OCI-LY7 (cell line): Measurements from ENCODE around the gene MFSD6L. TPM values are rescaled to one million over a fixed set of nuclear protein-coding genes. Genes with fewer than 3 reads are reported as not detected.

ENCODE experiments used
- BruUV-seq: library from RNA; stranded (reverse); fragments of 400-500 nt; replicated peaks from 2 replicates; lab custom pipeline; 2021; lab: Mats Ljungman, UMichigan
- CTCF ChIA-PET: fragments of 300-600 bp; sonication (Branson Sonifier 250); formaldehyde crosslinking; loops from one replicate; lab custom pipeline; 2022; ENCODE audit warnings: antibody characterized with exemption; ENCODE audit not compliant: unreplicated experiment; lab: Charles Lee
- POLR2A ChIA-PET: fragments of 300-600 bp; sonication (Branson Sonifier 250); formaldehyde crosslinking; loops from one replicate; lab custom pipeline; 2022; ENCODE audit warnings: antibody characterized with exemption; lab: Charles Lee
- DNase-seq: peaks from one replicate; pipeline ENCODE4 v3.0.0-alpha.2; 2015; ENCODE audit warnings: low spot score
- H2AFZ ChIP-seq: fragments of 200-600 bp; sonication (generic), shearing (Covaris generic); 2 replicates; pipeline ENCODE4 v1.6.1; 2014; ENCODE audit warnings: mild to moderate bottlenecking, antibody characterized with exemption, low read length, moderate library complexity
- H3K27ac ChIP-seq: fragments of 200-600 bp; sonication (generic); 2 replicates; pipeline ENCODE4 v1.5.1; 2014; ENCODE audit warnings: mixed run types, low read depth, mild to moderate bottlenecking, moderate library complexity, low read length, inconsistent platforms; ENCODE audit not compliant: poor library complexity, severe bottlenecking
- H3K36me3 ChIP-seq: fragments of 200-600 bp; sonication (generic); 2 replicates; pipeline ENCODE4 v1.6.1; 2014; ENCODE audit warnings: mild to moderate bottlenecking, antibody characterized with exemption, low read length, moderate library complexity, mixed read lengths; ENCODE audit not compliant: insufficient read depth
- H3K4me1 ChIP-seq: fragments of 200-600 bp; sonication (generic); 2 replicates; pipeline ENCODE4 v1.5.1; 2014; ENCODE audit warnings: mild to moderate bottlenecking, low read length; ENCODE audit not compliant: insufficient read depth, poor library complexity, severe bottlenecking
- H3K4me2 ChIP-seq: fragments of 200-600 bp; sonication (generic); 2 replicates; pipeline ENCODE4 v1.6.1; 2014; ENCODE audit warnings: mild to moderate bottlenecking, low read length
- H3K4me3 ChIP-seq: fragments of 200-600 bp; sonication (generic); 2 replicates; pipeline ENCODE4 v1.5.1; 2014; ENCODE audit warnings: mild to moderate bottlenecking, low read depth, low read length; ENCODE audit not compliant: poor library complexity, severe bottlenecking
- H3K79me2 ChIP-seq: fragments of 200-600 bp; sonication (generic); 2 replicates; pipeline ENCODE4 v1.6.1; 2016; ENCODE audit warnings: low read depth, mild to moderate bottlenecking, low read length, moderate library complexity, mixed read lengths; ENCODE audit not compliant: insufficient read depth
- H3K9me2 ChIP-seq: fragments of 200-600 bp; sonication (generic); 2 replicates; pipeline ENCODE4 v1.6.1; 2016; ENCODE audit warnings: mild to moderate bottlenecking, low read length, mixed read lengths; ENCODE audit not compliant: insufficient read depth
- H3K9me3 ChIP-seq: fragments of 200-600 bp; sonication (generic); 2 replicates; pipeline ENCODE4 v1.6.1; 2014; ENCODE audit warnings: mild to moderate bottlenecking, mixed run types, low read length, mixed read lengths
- H4K20me1 ChIP-seq: fragments of 200-600 bp; sonication (generic); 2 replicates; pipeline ENCODE4 v1.6.1; 2014; ENCODE audit warnings: mild to moderate bottlenecking, antibody characterized with exemption, low read length, moderate library complexity, mixed read lengths; ENCODE audit not compliant: insufficient read depth
- CTCF ChIP-seq: fragments of 200-600 bp; sonication (generic); conservative IDR thresholded peaks from 2 replicates; pipeline ENCODE4 v1.5.1; 2014; ENCODE audit warnings: mild to moderate bottlenecking, antibody characterized with exemption, low read length, moderate library complexity, mixed read lengths
- EZH2phosphoT487 ChIP-seq: fragments of 200-600 bp; sonication (generic); IDR thresholded peaks from 2 replicates; pipeline ENCODE4 v1.6.1; 2018; ENCODE audit warnings: low read depth, borderline replicate concordance, mild to moderate bottlenecking, mixed run types, antibody characterized with exemption, low read length, moderate library complexity, mixed read lengths
- intact Hi-C: fragments of 100-400 bp; cut with micrococcal nuclease; formaldehyde crosslinking; loops from one replicate; pipeline ENCODE4 v1.10.0; 2022; ENCODE audit not compliant: unreplicated experiment
- total RNA-seq, 2 experiments: library from RNA; depleted of rRNA in 1 of 2; stranded (reverse); fragments of >200 nt in 1 of 2; shearing (Covaris generic) in 1 of 2; gene quantifications; 2 replicates each; pipeline ENCODE4 v1.2.3, GENCODE V29; 2014 to 2022

The MFSD6L gene
- total RNA-seq, 2 experiments from 2014 or later: not detected

GRCh38 chr17:8825802-8826201 is 26.6 kb upstream of the MFSD6L start:
- Histone ChIP-seq H3K36me3 (no peaks in the 10 kb centered on the region), H3K4me2 (no peak overlapping the region), H3K27ac (no peak overlapping the region), H3K4me3 (no peak overlapping the region), H3K4me1 (no peaks in the 10 kb centered on the region), H4K20me1 (no peaks in the 10 kb centered on the region), H2AFZ (no peak overlapping the region), H3K9me3 (0 out of 2 replicates have a peak, but pooled peaks cover 7% of the 10 kb centered on the region), H3K9me2 (no peaks in the 10 kb centered on the region), H3K79me2 (no peaks in the 10 kb centered on the region)
- BruUV-seq: no TSS peak
- TF ChIP-seq EZH2phosphoT487: no peak
- no peak for TF ChIP-seq CTCF
- intact Hi-C loops: no loop called here
- CTCF ChIA-PET: no interaction called here
- no peak for DNase-seq
- POLR2A ChIA-PET: no interaction called here

- Histone ChIP-seq H4K20me1 (no peaks in the 10 kb centered on the region), H2AFZ (no peak overlapping the region), H3K27ac (no peak overlapping the region), H3K9me2 (no peaks in the 10 kb centered on the region), H3K4me1 (no peaks in the 10 kb centered on the region), H3K4me2 (no peak overlapping the region), H3K9me3 (0 out of 2 replicates have a peak, but pooled peaks cover 7% of the 10 kb centered on the region), H3K36me3 (no peaks in the 10 kb centered on the region), H3K4me3 (no peak overlapping the region), H3K79me2 (no peaks in the 10 kb centered on the region)
- no peak for DNase-seq
- no TSS peak for BruUV-seq
- intact Hi-C loops: no loop called here
- ChIA-PET POLR2A (no interaction called here), CTCF (no interaction called here)
- TF ChIP-seq CTCF: no peak
- no peak for TF ChIP-seq EZH2phosphoT487
These were observed 24.1 kb upstream of the MFSD6L start for GRCh38 chr17:8823279-8823678.

GRCh38 chr17:8822401-8823035 is 23.4 kb upstream of the MFSD6L start:
- DNase-seq: no peak
- intact Hi-C loops: no loop called here
- no TSS peak for BruUV-seq
- Histone ChIP-seq H4K20me1 (no peaks in the 10 kb centered on the region), H3K4me2 (no peak overlapping the region), H3K4me1 (no peaks in the 10 kb centered on the region), H2AFZ (no peak overlapping the region), H3K27ac (no peak overlapping the region), H3K9me2 (no peaks in the 10 kb centered on the region), H3K4me3 (no peak overlapping the region), H3K9me3 (0 out of 2 replicates have a peak, but pooled peaks cover 7% of the 10 kb centered on the region), H3K36me3 (no peaks in the 10 kb centered on the region), H3K79me2 (no peaks in the 10 kb centered on the region)
- ChIA-PET CTCF (no interaction called here), POLR2A (no interaction called here)
- TF ChIP-seq EZH2phosphoT487 (no peak), CTCF (no peak)
